NAMALWA (cell line): Measurements from ENCODE around the gene CCDC116.
"Not testable (repeated sequence)": the region's sequence is repeated elsewhere in the genome, so short reads cannot be mapped to it uniquely, and the experiment has no call there.

ENCODE experiments used
- DNase-seq: peaks from one replicate; pipeline ENCODE4 v3.0.0-alpha.2; 2015; ENCODE audit warnings: low spot score

Gene CCDC116

DNA sequence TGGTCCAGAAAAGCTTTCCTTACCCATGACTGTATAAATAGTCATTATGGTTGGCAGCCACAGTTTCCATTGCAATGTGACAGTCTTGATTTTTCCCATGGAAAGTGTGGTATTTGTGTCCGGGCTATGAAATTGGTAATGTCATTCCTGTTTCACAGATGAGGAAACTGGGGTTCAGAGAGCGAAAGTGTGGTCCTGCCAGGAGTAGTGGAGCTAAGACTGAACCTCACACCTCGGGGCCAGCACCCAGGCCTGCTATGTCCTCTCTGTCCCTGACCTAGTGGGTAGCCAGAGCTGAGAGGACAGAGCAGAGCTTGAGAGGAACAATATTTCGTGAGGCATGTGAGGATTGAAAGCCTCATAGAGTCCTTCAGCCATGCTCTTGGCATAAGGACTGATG, 1.5 kb upstream of the CCDC116 start:
- DNase-seq = no peak

DNA sequence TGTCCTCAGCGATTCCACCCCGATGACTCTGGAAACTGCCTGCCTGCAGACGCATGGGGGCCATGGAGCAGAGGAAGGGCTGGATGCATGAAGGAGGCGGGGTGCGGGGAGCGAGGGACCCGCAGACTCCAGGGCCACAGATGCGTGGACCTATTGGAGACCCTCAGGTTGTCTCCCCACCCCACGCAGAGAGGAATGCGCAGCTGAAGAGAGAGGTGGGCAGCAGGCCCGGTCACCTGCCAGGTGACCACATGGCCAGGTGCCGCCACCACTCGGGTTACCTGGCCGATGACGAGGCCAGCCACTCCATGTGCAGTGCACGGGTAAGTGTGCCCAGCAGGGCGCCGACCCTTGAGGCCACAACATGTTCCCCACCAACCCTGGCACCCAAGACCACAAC, 371 bp downstream of the CCDC116 start:
- no peak for DNase-seq

DNA sequence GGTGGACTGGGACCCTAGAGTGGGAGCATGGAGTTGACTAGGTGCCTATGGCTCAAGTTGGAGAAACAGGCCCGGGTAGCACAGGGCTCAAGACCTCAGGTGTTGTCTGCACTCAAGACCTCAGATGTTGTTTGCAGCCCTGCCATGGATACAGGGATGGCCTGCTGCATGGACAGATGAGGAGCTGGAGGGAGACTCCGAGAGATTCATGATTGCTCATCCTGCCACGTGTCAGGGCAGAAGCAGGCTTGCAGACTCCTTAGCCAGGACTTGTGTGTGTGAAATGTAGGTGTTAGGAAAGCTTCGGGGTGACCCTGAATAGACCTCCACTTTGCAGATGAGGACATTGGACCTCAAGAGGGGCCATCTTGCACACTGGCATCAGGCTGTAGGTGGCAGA, 921 bp downstream of the CCDC116 start:
- no peak for DNase-seq

DNA sequence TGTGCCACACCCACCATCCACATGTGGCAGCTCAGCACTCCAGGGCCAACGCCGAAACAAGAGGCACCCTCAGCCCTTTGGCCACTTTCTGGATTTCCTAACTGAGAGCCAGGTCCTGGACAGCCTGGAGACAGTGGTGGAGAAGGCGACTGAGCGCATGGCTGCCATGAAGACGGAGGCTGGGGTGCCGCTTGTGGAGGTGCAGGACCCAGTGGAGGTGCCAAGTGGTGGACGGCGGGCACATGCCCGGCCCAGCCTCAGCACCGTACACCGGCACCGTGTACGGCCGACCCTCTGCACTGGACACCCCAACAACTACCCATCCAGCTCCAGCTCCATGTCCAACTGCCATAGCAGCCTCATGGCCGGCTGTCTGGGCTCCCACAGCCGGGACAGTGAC, 1.5 kb downstream of the CCDC116 start:
- DNase-seq = no peak

DNA sequence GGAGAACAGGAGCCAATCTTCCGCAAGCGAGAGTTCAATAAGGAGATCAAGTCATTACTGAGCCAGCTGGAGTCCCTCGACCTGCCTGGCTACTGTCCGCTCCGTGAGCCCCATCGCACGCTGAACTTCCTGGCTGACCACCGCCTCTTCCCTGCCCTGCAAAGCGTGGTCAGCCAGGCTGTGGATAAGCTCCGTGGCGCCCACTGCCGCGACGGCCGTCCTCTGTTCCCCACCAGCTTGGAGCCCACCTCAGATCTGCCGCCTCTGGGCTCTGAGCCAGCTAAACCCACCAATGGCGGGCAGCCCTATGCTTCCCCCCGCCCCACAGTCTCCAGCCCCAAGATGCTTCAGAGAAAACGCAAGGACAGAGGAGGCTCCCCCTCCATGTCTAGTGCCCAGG, 2.3 kb downstream of the CCDC116 start:
- DNase-seq = no peak

DNA sequence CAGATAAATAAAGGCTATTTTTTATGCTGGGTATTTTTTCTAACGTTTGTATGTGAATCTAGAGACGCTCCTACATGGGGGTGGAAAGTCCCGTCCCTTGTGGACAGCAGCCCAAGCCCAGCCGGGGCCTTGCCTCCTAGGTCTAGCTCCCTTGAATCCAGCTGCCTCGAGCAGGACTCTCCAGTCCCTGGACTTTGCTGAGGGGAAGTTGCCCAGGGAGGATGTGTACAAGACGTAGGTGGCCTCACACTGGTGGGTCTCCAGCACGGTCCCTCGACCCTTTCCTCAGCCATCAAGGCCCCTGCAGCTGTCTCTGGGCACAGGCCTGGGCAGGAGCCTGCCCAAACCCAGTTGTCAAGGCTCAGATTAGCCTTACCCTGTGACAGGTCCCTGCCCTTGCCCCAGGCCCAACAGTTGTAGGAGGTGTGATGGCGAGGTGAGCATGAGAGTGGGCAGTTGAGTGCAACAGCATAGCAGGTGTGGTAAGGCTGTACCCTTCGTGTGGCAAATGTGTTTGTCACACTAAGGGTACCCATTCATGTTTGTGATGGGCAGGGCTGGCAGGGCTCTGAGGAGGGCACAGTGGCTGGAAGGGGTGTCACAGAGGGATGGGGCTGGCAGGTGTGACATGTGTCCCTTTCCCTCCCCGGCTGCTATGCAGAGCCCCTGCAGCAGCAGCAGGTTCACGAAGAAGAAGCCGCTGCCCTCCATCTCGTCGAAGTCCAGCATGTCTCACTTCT, 3.4 kb downstream of the CCDC116 start:
- DNase-seq = no peak

DNA sequence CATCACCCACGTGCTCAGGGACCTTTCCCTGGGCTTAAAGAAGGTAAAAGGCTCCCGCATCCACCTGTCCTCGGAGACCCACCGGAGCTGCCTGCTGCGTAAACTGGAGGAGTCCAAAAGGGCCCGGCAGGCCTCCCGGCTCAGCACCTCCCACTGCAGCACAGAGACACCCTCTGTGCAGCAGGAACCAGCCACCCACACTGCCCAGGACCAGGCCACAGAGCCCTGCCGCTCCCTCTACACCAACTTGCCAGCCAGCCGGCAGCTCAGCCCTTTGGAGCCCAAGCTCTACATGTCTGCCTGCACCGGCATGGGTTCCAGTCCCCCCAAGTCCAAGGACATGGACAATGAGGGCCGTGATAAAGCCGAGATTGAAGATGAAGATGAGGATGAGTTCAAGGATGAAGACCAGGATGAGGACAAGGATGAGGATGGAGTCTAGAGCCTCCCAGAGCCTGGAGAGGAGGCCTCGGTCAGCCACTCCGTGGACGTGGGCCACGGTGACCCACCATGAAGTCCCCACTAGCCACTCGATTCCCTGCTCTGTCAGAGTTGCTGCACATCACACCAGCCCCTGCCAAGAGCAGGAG, 4.2 kb downstream of the CCDC116 start:
- no peak for DNase-seq

DNA sequence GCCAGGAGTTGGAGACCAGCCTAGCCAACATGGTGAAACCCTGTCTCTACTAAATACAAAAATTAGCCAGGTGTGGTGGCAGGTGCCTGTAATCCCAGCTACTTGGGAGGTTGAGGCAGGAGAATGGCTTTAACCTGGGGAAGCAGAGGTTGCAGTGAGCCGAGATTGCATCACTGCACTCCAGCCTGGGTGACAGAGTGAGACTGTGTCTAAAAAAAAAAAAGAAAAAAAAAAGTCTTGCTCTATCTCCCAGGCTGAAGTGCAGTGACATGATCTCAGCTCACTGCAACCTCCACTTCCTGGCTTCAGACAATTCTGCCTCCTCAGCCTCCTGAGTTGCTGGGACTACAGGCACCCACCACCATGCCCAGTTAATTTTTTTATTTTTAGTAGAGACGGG, 4.9 kb downstream of the CCDC116 start:
- DNase-seq = not testable (repeated sequence)

DNA sequence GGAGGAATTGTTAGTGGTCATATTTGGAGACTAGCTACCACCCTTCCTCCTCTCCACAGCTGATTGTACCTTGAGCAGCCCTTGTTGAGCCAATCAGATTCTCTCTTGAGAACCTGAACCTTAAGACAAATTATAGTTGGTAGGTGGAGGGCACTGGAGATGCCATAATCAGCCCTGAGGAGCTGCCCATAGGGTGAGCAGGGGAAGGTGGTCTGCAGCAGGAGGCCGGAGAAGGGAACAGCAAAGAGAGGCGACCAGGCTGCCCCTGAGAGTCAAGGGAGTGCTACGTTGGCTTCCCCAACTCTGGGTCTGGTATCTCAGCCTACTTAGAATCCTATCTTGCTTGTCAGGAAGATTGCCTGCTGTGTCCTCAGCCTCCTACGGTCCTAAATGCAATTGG, 6.8 kb downstream of the CCDC116 start:
- DNase-seq = no peak

DNA sequence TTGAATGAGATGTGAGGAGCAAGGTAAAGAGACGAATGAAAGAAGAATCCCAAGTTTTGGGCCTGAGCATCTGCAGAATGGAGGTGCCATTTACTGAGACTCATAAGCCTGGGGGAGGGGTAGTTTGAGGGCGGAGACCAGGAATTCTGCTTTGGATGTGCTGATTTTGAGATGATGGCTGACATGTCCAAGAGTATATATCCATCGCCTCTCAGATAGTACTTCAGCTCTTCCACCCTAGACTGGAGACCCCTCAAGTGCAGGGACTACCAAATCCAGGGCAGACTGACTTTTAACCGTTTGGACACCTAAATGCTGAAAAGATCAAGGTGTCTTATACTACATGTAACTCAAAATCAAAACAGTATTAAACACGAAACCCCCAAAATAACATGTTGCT, 8.2 kb downstream of the CCDC116 start:
- DNase-seq = no peak

DNA sequence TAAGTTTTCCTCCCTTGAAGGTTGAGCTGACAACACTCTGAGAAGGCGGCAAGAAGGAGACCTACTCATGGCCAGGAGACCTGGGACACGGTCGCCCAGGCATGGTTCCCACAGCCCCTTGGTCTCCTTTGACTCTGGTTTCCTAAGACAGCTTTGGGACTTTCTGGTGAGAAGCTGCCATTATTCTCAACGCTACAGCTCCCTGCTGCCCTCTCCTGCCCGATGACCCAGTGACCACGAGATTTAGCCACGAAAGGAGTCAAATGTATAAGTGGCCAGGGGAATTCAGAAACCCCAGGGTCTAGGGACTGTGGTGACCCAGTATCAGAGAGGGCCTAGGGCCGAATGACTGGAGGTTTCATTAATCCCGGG, 8.8 kb downstream of the CCDC116 start:
- peak; percentile 36 for DNase-seq

DNA sequence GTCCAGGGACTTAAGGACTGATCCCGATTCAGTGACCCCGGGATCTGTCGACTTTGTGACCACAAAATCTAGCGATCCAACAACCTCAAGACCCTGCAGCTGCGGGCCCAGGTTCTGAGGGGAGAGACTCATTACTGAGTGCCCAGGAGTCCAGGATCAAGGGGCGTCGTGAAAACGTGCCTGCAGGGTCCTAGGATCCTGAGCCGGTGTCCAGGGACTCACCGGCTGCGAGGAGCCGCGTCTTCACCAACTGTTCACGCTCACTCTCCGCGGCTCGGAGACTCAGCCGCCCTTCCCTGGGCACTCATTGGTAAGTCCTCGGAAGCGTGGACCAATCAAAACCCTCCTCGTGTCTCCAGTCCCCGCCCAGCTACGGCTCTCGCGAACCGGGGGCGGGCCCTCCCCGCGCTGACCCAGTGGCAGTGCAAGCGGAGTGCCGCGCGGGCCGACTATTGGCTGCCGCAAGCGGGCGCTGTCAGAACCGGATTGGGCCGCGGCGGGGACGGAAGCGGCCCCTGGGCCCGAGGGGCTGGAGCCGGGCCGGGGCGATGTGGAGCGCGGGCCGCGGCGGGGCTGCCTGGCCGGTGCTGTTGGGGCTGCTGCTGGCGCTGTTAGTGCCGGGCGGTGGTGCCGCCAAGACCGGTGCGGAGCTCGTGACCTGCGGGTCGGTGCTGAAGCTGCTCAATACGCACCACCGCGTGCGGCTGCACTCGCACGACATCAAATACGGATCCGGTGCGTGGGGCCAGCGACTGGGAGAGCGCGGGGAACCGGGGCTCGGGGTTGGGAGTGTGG, 9.4 kb downstream of the CCDC116 start, which contains the start of gene SDF2L1:
Gene SDF2L1 (plus strand): TSS at position 514 of the 795 bp plus-strand sequence. CDS start 35 bp downstream, at position 549.
- peak; percentile 98 for DNase-seq

DNA sequence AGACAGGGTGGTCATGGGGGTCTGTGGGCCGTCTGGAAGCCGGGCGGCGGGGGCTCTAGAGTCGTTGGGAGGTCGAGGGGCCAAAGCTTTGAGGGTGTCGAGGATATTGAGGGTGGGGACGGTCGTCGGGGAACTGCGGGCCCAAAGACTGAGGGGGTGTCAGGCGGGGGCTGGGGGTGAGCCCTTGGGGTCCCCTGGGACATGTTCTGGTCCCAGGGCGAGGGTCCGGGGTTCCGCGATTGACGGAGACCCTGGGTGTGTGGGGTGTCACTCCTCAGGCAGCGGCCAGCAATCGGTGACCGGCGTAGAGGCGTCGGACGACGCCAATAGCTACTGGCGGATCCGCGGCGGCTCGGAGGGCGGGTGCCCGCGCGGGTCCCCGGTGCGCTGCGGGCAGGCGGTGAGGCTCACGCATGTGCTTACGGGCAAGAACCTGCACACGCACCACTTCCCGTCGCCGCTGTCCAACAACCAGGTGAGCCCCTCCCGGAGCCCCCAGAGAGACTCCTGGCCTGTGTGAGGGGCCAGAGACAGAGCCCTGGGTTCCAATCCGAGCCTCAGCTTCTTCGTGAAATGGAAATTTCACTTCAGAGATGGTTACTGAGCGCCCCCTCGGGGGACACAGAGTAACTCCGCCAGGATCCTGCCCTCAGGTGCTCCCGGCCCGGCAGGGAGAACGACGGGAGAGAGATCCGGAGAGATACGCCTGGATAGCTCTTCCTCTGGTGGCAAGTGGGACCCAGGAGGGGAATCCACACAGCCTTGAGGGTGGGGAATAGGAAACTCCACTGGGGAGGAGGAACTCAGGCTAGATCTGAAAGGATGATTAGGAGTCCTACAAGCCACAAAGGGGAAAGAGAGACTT, 10.3 kb downstream of the CCDC116 start:
- peak; percentile 81 for DNase-seq

DNA sequence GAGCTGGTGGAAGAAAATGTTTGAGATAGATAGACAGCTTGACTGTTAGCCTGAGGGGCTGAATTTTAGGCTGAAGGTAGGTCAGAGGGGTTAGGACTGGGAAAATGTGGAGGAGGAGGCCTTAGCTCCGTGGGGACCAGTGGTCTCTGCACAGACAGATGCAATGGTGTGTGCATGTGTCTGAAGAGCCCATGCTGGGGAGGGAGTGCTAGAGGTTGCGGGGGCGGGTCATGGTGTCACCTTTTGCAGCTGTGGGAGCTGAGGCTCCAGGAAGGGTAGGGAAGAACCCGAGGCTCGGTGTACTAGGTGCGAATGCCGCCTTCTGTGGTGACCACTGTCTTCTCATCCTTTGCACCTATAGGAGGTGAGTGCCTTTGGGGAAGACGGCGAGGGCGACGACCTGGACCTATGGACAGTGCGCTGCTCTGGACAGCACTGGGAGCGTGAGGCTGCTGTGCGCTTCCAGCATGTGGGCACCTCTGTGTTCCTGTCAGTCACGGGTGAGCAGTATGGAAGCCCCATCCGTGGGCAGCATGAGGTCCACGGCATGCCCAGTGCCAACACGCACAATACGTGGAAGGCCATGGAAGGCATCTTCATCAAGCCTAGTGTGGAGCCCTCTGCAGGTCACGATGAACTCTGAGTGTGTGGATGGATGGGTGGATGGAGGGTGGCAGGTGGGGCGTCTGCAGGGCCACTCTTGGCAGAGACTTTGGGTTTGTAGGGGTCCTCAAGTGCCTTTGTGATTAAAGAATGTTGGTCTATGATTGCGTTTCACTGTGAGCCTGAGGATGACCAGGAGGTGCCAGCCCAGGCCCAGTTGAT, 11.2 kb downstream of the CCDC116 start:
- peak; percentile 47 for DNase-seq

DNA sequence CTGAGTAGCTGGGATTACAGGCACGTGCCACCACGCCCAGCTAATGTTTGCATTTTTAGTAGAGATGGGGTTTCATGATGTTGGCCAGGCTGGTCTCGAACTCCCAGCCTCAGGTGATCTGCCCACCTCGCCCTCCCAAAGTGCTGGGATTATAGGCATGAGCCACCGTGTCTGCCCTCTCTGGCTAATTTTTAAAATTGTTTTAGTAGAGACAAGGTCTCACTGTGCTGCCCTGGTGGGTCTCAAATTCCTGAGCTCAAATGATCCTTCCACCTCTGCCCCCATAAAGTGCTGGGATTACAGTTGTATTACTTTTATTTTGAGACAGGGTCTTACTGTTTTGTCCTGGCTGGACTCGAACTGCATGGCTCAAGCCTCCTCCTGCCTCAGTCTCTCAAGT, 13.0 kb downstream of the CCDC116 start:
- not testable (repeated sequence) for DNase-seq

DNA sequence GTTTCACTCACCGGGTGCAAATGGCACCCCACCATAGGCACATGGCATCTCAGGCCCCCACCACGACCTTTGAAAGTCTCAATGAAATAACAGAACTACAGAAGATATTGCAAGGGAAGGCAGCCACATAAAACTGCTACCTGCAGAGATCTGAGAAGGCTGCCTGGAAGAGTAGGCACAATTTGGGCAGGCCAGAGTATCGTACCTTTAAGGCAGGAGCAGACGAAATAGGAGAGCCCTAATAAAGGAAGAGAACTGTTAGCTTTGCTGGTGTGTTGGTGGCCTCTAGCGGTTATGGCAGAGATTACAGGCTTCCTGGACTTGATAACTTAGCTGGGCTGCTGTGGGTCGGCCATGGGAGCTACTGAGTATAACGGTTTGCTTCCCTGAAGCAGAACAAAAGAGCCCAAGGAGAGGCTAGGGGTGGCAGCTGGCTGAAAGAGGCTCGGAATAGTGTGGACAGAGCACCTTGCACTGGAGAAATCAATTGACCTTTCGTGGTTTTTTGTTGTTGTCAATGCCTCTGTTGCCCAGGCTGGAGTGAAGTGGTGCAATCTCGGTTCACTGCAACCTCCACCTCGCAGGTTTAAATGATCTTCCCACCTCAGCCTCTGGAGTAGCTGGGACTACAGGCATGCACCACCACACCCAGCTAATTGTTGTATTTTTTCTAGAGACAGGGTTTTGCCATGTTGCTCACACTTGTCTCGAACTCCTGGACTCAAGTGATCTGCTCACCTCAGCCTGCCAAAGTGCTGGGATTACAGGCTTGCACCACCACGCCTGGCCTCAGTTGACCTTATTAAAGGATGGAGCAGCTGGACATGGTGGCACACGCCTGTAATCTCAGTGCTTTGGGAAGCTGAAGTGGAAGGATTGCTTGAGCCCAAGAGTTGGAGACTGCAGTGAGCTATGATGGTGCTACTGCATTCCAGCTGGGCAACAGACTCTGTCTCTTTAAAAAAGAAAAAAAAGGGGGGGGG, 14.3 kb downstream of the CCDC116 start:
- DNase-seq = peak; percentile 90

DNA sequence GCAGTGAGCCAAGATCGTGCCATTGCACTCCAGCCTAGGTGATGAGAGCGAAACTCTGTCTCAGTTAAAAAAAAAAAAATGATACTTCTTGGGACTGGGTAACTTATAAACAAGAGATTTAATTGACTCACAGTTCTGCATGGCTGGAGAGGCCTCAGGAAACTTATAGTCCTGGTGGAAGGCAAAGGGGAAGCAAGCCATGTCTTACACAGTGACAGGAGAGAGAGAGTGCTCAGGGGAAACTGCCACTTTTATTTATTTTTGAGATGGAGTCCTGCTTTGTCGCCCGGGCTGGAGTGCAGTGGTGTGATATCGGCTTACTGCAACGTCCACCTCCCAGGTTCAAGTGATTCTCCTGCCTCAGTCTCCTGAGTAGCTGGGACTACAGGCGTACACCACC, 17.7 kb downstream of the CCDC116 start:
- no peak for DNase-seq

DNA sequence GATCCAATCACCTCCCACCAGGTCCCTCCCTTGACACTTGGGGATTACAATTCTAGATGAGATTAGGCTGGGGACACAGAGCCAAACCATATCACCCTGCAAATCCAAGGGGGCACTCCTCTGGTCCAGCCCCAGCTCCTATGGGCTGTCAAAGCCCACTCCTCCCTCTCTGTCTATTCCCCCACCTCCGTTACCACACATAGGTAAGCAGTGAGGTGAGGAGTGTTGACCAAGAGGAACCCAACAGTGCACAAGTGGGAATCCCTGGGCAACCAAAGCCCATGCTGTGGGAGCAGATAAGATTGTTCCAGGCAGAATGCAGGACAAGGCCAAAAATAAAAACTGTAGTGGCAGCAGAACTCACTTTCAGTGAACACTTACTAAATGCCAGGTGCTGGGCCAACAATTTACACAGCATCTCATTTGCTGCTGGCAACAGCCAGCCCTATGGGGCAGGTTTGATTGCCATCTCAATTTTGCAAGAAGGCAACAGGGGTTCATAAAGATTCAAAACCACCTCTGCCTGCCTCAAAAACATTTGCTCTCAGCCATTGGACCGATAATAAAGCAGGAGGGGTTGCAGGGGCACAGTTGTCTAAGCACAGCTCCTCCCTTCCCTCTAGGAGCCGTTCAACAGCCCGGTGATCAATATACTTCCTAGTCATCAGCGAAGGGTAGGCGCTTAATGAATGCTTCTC, 18.4 kb downstream of the CCDC116 start:
- DNase-seq = peak; percentile 52

DNA sequence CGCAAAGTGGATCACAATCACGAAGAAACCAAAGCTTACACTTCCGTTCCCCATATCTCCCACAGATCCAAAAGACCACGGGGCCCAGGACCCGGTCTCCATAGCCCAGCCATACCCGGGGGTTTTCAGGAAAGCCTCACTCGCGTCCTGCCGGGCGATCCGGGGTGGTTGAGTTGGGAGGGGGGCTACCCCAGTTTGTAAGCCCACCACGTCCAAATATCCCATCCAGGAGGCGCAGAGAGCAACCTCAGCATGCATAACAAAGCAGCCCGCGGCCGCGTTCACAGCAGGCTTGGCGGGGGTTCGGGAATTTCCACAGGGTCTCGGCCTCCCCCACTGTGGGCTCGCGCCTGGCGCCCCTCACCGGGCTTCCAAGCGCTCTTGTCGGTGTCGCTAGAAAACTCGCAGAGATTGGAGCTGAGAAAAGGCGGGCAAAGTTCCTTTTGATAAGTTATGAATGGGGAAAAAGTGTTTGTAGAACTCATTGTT, 19.0 kb downstream of the CCDC116 start:
- no peak for DNase-seq
